ENCODE results near the gene TTLL9.

Gene TTLL9, protein sequence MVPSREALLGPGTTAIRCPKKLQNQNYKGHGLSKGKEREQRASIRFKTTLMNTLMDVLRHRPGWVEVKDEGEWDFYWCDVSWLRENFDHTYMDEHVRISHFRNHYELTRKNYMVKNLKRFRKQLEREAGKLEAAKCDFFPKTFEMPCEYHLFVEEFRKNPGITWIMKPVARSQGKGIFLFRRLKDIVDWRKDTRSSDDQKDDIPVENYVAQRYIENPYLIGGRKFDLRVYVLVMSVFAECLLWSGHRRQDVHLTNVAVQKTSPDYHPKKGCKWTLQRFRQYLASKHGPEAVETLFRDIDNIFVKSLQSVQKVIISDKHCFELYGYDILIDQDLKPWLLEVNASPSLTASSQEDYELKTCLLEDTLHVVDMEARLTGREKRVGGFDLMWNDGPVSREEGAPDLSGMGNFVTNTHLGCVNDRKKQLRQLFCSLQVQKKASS

DNA sequence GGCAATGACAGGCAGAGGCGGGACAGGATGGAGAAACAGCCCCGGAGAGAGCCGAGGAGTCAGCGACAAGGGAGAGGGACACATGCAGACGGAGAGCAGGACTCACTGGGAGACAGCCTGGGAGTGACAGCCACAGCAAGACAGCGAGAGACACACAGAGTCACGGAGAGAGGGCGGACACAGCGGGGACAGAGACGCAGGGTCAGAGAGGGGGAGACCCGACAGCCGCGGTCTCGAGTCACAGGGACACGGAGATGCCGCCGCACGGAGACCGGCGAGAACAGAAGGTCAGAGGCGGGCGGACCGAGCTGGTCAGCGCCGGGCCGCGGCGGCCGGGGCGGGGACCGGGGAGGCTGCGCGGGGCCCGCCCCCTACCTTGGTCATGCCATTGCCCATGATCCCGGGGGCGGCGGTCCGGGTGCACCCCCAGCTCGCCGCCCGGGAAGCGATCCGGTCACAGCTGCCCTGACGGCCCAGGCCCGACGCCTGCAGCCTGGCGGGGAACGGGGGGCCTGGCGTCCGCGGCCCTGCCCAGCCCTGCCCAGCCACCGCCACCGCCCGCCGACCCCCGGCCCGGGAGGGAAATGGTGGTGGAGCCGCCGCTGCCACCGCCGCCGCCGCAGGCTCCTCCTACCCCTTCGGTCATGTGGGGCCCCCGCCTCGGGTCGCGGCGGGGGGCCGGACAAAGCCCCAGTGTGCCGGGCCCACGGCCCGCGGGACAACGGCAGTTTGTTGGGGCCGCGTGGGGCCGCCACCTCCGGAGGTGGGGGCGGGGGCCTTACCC is at the start of gene TTLL9, which contains the start of gene DUSP15:
TSS of gene TTLL9 (plus strand) at position 693 of the 784 bp plus-strand sequence. CDS start 493 bp downstream, outside the sequence.
TSS of gene DUSP15 (minus strand) at position 586 of the 784 bp plus-strand sequence. CDS start at position 396, 190 bp downstream.
- TF ChIP-seq, protein P1, sequence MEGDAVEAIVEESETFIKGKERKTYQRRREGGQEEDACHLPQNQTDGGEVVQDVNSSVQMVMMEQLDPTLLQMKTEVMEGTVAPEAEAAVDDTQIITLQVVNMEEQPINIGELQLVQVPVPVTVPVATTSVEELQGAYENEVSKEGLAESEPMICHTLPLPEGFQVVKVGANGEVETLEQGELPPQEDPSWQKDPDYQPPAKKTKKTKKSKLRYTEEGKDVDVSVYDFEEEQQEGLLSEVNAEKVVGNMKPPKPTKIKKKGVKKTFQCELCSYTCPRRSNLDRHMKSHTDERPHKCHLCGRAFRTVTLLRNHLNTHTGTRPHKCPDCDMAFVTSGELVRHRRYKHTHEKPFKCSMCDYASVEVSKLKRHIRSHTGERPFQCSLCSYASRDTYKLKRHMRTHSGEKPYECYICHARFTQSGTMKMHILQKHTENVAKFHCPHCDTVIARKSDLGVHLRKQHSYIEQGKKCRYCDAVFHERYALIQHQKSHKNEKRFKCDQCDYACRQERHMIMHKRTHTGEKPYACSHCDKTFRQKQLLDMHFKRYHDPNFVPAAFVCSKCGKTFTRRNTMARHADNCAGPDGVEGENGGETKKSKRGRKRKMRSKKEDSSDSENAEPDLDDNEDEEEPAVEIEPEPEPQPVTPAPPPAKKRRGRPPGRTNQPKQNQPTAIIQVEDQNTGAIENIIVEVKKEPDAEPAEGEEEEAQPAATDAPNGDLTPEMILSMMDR (IDR thresholded peaks at IDR 0.05; ENCODE audit: low read depth, low read length), result no peak
- peak within 1 kb of the TSS; percentile 29 for H3K4me3 ChIP-seq (ENCODE audit: low read depth, low read length)

DNA sequence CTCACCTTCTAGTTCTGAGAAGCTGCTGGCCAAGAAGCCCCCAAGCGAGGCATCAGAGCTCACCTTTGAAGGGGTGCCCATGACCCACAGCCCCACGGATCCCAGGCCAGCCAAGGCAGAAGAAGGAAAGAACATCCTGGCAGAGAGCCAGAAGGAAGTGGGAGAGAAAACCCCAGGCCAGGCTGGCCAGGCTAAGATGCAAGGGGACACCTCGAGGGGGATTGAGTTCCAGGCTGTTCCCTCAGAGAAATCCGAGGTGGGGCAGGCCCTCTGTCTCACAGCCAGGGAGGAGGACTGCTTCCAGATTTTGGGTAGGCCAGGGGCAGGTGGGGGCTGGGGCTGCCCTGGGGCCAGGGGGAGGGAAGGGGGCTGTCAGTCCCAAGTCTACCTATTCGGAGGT is 49.0 kb upstream of the TTLL9 start:
- TF ChIP-seq, protein P1 (IDR thresholded peaks at IDR 0.05; ENCODE audit: low read depth, low read length), result no peak
- H3K4me3 ChIP-seq (ENCODE audit: low read depth, low read length), result no peak overlapping the region

DNA sequence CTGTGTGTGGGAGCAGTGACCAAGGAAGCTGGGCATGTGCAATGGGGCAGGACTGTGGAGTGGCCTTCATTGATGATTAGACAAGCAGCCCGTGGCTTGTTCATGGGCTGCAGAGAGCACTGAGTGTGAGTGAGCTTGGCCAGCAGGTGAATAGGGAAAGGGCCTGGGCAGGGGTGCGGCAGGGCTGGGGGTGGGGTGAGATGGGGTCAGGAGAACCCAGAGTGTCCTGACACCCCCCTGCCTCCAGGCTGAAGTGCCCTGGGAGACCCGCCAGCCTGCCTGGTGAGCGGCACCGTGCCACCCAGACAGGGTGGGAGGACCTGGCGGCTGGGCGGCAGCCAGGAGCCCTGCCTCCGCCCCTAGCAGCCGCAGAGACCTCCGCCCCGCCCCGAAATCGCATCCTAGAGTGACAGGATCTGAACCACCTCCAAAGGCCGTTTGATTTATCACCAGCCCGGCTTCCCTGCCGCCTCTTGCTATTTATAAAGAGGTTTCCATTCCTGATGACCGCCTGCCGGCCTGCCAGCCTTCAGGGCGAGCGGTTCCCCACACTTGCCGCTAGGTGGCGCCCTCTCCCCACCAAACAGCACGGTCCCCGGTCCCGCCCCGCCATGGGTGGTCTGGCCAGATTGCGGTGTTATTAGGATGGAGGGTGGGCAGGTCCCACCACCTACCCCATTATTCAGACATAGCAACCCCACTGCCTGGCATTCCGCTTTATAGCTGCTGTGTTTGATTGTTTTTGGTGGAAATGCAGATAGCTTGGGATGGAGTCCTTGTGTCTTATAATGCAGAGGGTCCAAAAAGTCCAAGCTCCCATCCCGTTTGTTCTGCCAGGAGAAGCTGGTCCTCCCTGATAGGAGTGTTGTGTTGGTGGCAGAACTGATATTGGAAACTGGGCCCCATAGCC is 47.8 kb upstream of the TTLL9 start:
- H3K4me3 ChIP-seq (ENCODE audit: low read depth, low read length), result no peak overlapping the region
- TF ChIP-seq, protein P1 (IDR thresholded peaks at IDR 0.05; ENCODE audit: low read depth, low read length), result peak; percentile 96

DNA sequence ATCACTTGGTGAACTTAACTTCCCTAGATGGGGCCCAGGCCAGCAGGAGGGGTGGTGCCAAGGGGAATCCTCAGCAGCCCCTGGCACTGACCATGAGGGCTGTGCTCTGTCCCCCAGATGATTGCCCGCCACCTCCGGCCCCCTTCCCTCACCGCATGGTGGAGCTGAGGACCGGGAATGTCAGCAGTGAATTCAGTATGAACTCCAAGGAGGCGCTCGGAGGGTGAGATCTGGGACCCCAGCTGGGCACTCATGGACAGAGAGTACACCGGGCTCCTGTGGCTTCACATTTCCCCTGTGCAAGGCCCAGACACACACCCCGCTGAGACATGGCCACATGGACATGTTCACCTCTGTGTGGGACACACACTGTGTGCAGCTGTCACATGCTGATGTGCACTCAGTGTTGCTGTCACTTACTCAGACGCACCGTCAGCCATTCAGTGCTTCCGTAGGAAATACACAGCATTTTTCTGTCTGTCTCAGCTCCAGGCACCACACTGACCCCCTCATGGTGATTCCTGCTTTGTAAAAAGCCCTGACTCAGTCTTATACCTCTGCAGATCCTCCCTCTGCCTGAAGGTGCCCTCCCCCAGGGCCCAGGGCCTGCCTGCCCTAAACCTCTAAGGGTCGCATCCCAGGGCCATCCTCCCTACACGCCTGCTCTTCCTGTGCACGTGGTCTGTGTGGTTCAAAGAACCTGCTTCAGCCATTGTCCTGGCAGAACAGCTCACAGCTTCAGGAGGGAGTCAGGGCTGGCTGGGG is 46.9 kb upstream of the TTLL9 start:
- H3K4me3 ChIP-seq (ENCODE audit: low read depth, low read length), result no peak overlapping the region
- TF ChIP-seq, protein P1 (IDR thresholded peaks at IDR 0.05; ENCODE audit: low read depth, low read length), result no peak

DNA sequence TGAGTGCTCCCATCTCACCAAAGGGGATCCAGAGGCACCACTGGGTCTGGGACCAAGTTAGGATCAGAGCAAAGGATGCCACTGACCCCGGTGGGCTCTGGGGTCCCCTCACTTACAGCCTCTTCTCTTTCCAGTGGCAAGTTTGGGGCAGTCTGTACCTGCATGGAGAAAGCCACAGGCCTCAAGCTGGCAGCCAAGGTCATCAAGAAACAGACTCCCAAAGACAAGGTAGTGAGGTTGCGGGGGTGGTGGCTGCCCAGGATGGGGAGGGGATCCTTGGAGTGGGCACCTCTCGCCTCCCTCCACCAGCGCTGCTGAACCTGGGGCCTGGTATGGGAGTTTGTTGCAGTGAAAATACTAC is 46.3 kb upstream of the TTLL9 start:
- no peak overlapping the region for H3K4me3 ChIP-seq (ENCODE audit: low read depth, low read length)
- TF ChIP-seq, protein P1 (IDR thresholded peaks at IDR 0.05; ENCODE audit: low read depth, low read length), result no peak

DNA sequence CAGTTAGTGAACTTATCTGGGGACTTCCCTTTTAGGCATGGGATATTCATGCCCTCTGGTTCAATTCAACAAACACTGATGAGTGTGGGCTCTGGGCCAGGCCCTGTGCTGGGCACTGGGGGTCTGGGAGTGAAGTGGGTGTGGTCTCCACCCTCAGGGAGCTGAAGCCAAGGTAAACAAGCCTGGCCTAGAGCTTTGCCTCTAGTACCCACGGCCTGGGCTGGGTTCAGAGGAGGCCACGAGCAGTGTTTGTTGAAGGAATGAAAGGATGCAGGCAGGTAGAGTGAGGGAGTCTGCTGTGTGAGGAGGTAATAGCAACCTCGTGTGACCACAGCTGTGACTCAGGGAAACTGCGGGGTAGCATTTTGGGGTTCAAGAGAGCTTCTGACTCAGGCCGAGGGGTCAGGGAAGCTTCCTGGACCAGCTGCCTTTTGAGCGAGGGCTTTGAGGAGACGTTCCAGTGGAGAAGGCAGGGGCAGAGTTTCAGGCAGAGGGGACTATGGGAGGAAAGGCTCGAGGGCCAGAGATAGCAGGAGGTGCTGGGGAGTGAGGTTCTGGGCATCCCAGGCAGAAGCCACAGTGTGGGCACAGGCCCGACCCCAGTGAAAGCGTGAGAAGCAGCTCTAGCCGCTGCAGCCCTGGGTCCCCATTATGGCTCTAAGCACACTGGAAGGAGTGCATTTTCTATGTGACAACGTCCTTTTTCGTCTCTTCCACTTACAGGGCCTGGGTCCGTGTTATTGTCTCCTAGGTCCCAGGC is 45.7 kb upstream of the TTLL9 start:
- TF ChIP-seq, protein P1 (IDR thresholded peaks at IDR 0.05; ENCODE audit: low read depth, low read length), result no peak
- no peak overlapping the region for H3K4me3 ChIP-seq (ENCODE audit: low read depth, low read length)

Data from WI38 (cell line).